Hippocampal formation (tissue), 2 donors: ENCODE results near the gene MMAB.

Experiments
- DNase-seq, 2 donors: peaks; one replicate each; lab custom pipeline; 2025; lab: John Stamatoyannopoulos, UW

MMAB gene

GRCh38 chr12:109583733-109584132 is 10.4 kb upstream of the MMAB start:
- DNase-seq, result no peak

GRCh38 chr12:109582636-109583035 is 9.3 kb upstream of the MMAB start:
- no peak for DNase-seq

GRCh38 chr12:109581856-109582255 is 8.6 kb upstream of the MMAB start:
- DNase-seq, result no peak

GRCh38 chr12:109581334-109581691 is 8.0 kb upstream of the MMAB start:
- no peak for DNase-seq

- no peak for DNase-seq
These were observed 7.5 kb upstream of the MMAB start for GRCh38 chr12:109580684-109581333.

- no peak for DNase-seq
These were observed 7.0 kb upstream of the MMAB start for GRCh38 chr12:109580272-109580671.

- DNase-seq, result no peak
These were observed 6.3 kb upstream of the MMAB start for GRCh38 chr12:109579639-109580038.

GRCh38 chr12:109578330-109578927 is 5.1 kb upstream of the MMAB start:
- DNase-seq, result no peak

- DNase-seq, result no peak
These were observed 4.0 kb upstream of the MMAB start for GRCh38 chr12:109577311-109577710.

- no peak for DNase-seq
These were observed 2.4 kb upstream of the MMAB start for GRCh38 chr12:109575683-109576082.

GRCh38 chr12:109573914-109574244 is 575 bp upstream of the MMAB start:
- DNase-seq, result no peak

- no peak for DNase-seq
These were observed 828 bp downstream of the MMAB start for GRCh38 chr12:109572506-109572845.

GRCh38 chr12:109571773-109572505 is 1.4 kb downstream of the MMAB start:
- no peak for DNase-seq

- DNase-seq, result no peak
These were observed 4.8 kb downstream of the MMAB start for GRCh38 chr12:109568486-109568885.

- no peak for DNase-seq
These were observed 5.3 kb downstream of the MMAB start for GRCh38 chr12:109567967-109568366.

GRCh38 chr12:109567296-109567695 is 6.0 kb downstream of the MMAB start:
- no peak for DNase-seq

GRCh38 chr12:109566424-109566823 is 6.9 kb downstream of the MMAB start:
- DNase-seq, result no peak

GRCh38 chr12:109563291-109564284 is 9.7 kb downstream of the MMAB start:
- no peak for DNase-seq

- no peak for DNase-seq
These were observed 10.4 kb downstream of the MMAB start for GRCh38 chr12:109562871-109563270.

GRCh38 chr12:109561711-109562030 is 11.6 kb downstream of the MMAB start:
- no peak for DNase-seq

GRCh38 chr12:109560867-109561710 is 12.2 kb downstream of the MMAB start:
- no peak for DNase-seq

- DNase-seq, result no peak
These were observed 13.7 kb downstream of the MMAB start for GRCh38 chr12:109559601-109560000.
